Measurements from ENCODE around the gene GJD2. TPM values are rescaled to one million over a fixed set of nuclear protein-coding genes. Genes with fewer than 3 reads are reported as not detected.

The GJD2 gene
- not detected in 2 replicates for total RNA-seq

DNA sequence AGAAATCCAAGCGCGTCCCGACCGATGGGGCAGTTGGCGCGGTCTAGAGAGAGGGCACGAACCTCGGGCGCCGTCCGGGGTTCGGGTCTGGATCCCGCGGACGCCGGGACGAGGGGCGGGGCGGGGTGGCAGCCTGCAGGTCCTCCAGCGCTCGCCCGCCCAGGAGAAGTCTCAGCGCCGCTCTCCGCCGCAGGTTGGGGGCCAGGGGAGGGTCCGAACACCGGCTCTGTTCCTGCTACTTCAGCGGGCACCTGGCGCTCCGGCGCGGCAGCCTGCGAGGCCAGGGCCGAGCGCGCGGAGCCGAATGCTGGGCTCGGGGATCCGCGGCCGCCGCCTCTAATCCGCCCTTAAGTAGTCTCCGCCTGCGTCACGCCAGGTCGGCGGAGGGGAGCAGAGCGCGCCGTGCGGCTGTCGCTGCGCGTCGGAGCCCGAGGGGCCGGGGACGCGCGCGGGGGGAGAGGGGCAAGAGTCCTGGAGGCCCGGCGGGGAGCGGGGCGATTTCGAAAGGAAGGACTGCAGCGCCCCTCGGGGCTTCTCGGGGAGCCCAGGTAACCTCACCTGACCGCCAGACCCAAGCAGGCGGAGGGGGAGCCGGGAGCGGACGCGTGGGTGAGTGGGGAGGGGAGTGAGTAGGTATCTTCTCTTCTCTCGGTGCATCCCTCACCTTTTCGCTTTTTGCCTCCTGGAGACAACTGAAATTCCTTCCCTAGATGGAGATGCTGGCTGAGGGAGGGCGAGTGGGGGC lies at the start of gene GJD2:
Gene GJD2 (minus strand): TSS at position 325 of the 745 bp plus-strand sequence. CDS start 510 bp downstream, outside the sequence.
- intact Hi-C loops (cut with micrococcal nuclease): no loop called here

DNA sequence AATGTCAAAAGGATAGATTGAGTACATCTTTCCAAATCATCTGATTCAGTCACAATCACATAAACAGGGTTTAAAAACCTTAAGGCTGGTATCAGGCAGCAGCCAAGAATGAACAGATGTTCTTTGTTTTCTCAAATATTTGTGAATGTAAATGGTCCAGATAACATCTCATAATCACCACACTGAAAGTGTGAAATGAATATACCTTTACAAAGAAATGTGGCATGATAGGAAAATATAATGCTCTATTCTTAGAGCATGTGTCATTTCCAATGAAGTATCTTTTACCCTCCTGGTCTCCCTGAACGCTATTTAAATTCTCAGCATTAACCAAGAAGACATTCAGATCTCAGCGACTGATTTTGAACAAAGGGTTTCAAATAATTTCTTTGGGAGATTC lies 49.3 kb upstream of the GJD2 start:
- intact Hi-C loops (cut with micrococcal nuclease): no loop called here

DNA sequence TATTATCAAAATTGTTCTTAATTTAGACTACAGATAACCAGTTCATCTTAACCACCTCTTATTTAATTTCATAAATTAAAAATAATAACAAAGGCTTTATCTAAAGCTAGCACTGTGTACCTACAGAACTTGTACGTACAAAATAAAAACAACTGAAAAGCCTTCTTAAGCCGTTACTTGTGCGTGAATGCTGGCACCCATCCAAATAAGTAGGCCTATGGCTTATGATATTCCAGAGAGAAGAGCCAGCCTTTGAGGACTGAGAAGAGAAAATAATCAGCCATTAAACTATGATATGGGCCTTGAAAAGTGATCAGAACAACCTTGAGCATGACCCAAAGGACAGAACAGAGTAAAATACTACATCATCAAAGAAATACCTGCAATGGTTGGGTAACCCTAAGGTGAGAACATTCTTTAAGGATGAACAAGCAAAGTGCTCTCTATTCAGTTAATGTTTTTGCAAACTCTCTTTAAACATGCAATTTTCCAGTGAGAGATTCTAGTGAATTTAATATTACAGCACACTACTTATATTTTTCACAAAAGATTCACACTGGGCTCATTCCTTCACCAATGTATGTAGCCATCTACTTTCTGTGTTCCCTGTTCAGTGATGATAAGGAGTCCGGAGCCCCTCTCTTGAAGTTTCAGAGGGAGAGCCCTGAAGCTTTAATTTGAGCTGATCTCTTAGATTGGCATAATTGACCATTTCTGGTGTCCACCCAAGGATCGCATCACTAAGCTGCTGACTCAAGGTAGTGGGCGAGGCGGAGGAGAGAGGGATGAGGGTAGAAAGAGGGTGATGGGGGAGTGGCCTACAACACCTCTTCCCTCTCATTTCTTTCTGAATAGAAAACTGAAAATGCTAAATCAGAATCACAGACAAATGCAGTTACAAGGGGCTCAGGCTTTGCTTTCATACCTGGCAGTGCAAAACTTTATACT lies 48.3 kb upstream of the GJD2 start:
- intact Hi-C loops (cut with micrococcal nuclease): no loop called here

DNA sequence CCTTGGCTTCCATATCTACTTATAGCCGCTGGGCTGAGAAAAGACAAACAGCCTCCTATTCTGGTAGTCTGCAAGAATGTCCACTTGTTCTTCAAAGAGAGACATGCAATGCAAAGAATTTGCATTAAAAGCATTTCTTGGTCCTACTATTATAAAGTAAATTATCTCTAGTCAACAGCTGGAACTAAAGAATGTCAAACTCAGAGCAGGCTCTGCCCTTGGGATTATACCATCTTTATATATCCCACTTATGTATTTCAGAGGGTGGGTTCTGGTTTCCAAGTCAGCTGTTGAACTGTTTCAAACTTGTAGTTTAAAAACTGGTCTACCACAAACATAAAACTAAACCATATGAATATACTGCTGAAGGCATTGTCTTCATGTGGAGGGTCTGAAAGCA lies 47.6 kb upstream of the GJD2 start:
- intact Hi-C loops (cut with micrococcal nuclease): no loop called here

DNA sequence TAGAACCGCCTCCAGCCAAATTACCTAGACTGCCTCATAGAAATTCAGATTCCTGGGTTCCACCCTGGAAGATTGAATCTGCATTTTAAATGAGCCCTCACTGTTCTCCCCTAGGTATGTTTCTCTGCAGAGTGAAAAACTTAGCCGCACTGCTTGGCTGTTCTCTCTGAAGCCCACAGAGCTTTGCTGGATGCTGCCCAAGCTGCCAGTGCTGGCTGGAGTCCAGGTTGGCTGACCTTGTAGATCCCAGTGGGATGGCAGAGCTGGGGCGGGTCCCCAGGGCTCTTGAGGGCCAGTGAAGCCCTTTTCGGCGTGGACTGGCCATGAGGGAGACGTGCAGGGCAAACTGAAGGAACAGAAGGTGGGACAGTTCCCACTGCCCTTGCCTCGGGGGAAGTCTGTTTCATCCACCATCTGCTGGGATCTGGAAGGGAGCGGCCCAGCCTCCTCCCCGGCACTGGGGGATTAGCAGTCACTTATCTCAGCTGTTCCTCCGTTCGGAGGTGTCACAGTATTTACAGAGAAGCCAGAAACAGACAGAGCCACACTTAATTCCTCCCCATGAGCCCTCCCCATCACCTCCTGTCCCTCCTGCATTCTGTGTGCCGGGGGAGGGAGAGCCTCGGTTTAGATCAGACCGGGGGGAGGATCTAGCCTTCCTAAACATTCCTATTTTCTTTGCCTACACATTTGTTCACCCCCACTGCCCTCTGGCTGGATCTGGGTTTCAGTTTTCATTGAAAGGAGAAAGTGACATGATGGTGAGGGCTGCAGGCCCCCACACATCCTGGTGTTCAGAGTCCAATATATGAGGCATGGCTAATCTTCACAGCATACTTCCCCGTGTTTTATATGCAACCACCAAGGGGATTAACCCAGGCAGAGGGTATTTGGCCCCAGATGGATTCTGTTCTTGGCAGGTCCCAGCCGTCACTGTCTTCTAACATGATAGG lies 44.6 kb upstream of the GJD2 start:
- intact Hi-C loops (cut with micrococcal nuclease): no loop called here

DNA sequence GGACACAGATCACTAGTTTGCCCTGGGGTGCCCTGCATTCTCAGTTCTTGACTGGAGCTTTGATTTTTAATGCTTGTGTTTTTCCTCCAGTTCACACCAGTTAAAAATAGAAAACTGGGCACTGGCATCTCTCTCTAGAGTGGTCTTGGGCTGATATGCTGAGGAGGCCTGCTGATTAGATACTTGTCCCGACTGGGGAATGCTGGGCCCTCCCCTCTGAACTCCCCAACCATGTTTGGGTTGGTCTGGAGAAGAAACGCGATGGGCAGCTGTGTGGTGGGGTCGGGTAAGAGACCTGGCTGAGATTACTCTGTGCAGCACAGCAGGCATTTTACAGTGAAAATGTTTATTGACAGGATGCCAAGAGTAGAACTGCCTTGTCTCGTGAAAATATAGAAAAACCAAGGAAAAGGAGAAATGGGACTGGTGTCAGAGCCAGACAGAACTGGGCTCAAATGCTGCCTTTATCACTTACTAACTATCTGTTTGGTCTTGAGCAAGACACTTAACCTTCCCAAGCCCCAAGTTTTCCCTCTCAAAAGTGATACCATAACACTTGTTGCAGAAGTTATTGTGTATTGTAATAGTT lies 42.1 kb upstream of the GJD2 start:
- intact Hi-C loops (cut with micrococcal nuclease): no loop called here

DNA sequence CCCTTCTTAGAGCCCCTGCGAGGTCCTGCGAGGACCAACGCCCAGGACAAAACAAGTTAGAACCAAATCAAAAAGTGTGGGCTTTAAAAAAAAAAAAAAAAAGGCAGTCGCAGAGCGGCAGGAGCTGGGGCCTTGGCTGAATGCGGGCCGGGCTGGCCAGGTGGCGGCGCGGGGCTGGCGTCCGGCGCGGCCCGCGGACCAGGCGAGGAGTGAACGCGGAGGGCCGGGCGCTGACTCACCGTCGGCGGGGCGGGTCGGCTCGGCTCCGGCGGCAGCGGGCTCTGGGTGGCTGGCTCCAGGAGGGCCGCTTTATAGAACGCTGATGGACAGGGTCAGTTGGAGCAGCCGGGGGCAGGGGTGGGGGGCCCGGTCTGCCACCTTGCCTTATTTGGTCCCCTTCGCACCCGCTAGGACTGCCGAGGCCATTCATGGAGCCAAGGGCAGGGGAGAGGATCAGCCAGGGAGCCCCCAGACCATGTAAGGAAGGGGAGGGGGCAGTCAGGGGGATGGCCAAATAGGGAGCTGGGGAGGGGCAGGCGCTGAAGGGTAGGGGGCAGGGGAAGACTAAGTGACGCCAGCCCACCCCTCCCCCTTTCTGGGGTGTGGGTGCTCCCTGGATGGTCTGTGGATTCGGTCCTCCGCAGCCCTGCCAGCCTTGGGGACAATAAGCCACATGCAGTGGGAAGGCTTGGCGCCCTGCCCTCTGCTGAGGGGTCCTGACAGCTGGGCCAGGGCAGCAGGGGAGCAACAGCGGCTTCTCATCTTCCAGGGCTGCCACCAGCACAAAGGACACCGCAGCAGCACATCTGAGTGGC lies 40.7 kb upstream of the GJD2 start, which contains the start of gene ACTC1:
Gene ACTC1 (minus strand): TSS at position 283 of the 815 bp plus-strand sequence. CDS start 741 bp downstream, outside the sequence.
- intact Hi-C loops (cut with micrococcal nuclease): no loop called here

DNA sequence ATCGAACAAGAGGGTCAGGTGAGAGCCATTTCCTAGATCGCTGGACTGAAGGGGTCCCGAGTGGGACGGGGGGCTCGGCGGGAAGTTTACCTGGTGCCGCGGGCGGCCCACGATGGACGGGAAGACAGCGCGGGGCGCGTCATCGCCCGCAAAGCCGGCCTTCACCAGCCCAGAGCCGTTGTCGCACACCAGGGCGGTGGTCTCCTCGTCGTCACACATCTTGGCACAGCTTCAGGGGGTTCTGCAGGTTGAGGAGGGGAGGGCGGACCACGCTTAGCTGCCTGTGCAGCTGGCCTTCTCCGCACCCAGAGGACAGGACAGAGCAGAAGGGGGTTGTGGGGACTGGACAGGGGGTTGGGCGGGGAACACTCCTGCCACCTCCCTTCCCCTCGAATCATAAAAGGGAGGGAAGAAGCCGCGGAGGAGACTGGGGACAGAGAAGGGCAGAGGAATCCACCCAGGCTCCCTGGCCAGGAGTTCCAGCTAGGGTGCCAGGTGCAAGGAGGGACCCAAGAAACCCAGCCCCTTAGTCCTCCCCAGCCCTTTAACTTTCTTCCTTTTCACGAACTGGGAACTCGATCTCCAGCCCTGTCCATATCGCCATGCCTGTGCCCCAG lies 39.9 kb upstream of the GJD2 start:
- intact Hi-C loops (cut with micrococcal nuclease): no loop called here

DNA sequence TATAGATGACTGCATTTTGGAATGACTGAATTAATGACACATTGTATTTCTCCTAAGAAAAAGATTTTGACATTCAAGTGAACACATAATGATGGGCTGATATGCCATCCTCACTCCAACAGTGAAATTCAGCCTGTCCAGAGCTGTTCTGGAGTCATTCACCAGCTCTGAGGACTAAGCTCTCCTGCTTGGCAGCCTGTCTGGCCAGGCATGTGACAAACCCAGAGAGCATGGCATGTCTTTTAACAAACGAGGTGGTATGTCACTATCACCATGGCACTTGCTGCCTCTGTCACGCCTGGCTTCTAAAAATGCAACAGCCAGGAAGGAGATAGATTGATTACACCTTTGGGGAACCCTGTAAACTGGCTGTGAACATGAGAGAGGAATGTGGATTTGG lies 39.1 kb upstream of the GJD2 start:
- intact Hi-C loops (cut with micrococcal nuclease): no loop called here

DNA sequence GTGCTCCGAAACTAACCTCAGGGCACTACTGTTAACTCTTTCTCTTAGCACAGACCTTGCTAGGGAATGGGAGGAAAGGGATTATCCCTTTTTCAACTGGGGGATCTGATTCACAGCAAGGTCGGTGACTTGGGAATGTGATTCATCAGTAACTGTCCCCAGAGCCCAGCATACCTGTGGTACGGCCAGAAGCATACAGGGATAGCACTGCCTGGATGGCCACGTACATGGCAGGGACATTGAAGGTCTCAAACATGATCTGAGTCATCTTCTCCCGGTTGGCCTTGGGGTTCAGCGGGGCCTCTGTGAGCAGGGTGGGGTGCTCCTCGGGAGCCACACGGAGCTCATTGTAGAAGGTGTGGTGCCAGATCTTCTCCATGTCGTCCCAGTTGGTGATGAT lies 38.3 kb upstream of the GJD2 start:
- intact Hi-C loops (cut with micrococcal nuclease): no loop called here

DNA sequence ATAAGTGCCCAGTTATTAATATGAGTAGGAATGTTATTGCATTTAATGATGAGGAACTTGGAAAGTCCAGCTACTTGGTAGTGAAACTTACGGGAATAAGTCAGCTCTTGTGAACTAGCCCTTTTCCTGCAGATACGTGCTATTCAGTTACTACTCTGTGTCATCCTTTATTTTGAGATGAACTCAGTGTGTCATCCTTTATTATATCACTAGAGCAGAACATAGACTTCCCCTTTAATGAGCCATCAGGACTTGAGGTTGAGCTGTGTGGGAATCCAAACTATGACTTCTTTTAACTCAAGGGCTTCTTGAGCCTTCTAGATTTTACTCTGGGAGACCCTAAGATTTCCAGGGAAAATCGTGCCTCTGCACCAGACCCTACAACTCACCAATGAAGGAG lies 36.9 kb upstream of the GJD2 start:
- intact Hi-C loops (cut with micrococcal nuclease): no loop called here

DNA sequence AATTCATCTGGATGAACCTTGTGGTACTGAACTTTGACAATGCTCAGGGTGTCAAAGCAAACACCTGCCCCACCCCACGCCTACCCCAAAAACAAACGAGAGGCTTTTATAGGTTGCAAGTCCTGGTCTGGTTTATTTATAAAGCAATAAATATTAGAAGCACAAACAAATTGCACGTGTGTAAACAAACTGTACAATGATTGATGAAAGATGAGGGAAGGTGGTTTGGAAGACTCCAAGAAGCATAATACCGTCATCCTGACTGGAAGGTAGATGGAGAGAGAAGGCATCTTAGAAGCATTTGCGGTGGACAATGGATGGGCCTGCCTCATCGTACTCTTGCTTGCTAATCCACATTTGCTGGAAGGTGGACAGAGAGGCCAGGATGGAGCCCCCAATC lies 35.3 kb upstream of the GJD2 start:
- intact Hi-C loops (cut with micrococcal nuclease): no loop called here

DNA sequence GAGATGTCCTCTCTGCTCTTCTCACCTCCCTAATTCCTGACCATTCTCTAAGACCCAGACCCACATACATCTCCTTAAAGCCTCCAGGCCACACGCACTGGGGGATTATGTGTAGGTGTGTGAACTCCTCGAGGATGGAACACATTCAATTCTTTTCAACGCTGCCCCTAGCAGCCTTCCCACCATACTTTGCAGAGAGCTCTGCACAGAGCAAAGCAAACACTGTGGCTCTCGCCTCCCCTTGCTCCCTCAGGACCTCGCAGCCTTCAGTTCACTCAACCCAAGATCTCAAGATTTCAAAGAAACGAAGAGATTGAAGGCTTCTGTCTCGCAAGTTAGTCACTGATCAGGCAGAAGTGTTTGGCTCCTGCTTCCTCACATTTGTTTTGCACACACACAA lies 34.5 kb upstream of the GJD2 start:
- intact Hi-C loops (cut with micrococcal nuclease): no loop called here

DNA sequence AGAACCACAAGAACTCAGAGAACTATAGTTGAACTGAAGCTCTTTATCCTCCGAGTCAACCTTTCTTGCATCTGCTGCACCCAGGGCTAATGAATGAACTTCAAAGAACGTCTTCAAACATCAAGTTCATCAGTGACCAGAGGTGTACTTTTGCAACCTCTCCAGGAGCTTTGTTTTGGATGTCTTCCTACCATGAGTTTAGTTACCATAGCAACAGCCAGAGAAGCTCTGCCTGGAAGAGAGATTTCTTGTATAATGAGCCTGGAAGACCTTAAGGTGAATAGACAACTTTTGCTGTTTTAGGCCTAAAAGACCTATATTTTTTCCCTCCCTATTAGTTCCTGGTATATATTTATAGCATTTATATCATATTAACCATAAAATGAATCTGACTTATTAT lies 31.4 kb upstream of the GJD2 start:
- intact Hi-C loops (cut with micrococcal nuclease): no loop called here

DNA sequence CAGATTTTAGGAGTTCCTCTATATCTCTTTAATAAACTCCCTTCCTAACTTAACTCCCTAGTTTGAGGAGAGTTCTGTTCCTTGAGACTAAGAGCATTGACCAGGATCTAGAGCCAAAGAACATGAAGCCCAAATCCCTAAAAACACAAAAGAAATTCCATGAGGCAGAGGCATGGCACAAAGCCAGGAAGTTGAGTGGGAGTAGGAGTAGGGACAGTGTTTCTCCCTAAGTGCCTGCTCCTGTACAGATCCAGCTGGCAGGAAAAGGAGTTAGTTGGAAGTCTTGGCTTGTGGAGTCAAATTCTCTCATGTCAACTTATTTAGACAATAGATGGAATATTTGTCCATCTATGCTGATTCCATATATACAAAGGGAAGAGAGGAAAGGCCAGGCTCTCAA lies 29.2 kb upstream of the GJD2 start:
- intact Hi-C loops (cut with micrococcal nuclease): no loop called here

DNA sequence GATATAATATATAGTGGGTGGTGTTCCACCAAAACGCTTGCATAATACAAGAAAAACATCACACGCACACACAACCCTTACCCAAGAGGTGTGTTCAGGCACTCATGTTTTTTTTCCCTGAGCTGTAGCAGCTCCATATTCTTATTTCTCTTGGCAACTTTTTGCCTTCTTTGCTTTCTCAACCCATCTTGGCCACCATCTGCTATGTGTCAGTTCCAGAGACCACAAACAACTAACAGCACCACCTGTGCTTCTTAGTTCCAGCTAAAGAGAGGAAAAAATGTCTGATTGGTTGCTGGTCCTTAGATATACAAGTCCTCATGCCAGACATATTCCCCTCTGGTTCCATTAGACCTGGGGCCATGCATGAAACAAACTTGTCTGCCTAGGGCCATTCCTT lies 28.6 kb upstream of the GJD2 start:
- intact Hi-C loops (cut with micrococcal nuclease): no loop called here

DNA sequence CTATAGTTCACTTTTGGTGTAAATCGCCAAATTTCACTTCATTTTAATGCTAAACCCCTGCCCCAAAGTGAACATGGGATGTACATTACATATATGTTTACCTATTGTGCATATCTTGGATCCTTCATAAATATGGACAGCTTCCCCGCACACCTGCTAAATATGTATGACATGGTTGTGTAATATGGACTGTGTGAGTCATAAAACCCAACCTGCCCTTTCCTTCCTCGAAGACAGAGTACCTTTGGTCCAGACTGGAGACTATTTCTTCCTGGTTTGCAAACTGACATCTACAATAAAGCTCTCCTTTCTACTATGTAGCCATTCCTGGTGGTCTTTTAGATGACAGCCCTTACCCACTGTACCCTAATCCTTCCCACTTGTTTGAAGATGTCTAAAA lies 28.1 kb upstream of the GJD2 start:
- intact Hi-C loops (cut with micrococcal nuclease): no loop called here

DNA sequence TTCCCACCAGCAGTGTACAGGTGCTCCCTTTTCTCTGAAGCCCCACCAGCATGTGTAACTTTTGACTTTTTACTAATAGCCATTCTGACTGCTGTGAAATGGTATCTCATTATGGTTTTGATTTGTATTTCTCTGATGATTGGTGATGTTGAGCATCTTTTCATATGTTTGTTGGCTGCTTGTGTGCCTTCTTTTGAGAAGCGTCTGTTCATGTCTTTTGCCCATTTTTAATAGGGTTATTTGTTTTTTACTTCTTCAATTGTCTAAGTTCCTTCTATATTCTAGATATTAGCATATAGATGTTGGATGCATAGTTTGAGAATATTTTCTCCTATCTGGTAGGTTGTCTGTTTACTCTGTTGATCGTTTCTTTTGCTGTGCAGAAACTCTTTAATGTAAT lies 25.9 kb upstream of the GJD2 start:
- intact Hi-C loops (cut with micrococcal nuclease): no loop called here

DNA sequence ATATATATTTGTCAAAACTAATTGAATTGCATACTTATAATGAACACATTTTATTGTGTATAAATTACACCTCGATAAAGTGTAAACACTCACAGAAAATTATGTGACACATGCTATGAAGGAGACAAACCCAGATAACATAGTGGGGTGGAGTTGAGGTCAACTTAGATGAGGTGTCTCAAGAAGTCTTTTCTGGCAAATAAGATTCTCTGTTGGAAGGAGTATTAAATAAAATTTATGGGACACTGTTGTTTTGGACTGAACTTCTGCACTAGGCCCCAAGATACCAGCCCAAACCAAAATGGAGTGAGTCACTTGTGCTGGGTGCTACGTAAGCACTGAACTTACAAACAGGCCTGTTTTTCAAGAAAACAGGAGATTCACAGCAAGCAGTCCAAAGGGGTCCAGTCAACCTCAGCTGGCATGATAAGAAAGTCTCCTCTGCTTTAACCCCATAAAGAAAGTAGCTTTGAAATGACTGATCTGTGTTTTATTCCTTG lies 21.9 kb upstream of the GJD2 start:
- intact Hi-C loops (cut with micrococcal nuclease): no loop called here

Measured in T-helper 1 cell treated with Interleukin-12 subunit alpha and Interleukin-12 subunit beta and Interleukin-4 antibody, amounts not matched to agents 30 ng/mL and 1 ng/mL, for 36 hours (primary cell).